ENCODE data around the gene GCK.
A peak's percentile ranks its signal among the peaks of the same experiment; 100 is the strongest.
"Not testable (repeated sequence)": the region's sequence is repeated elsewhere in the genome, so short reads cannot be mapped to it uniquely, and the experiment has no call there.

The GCK gene

DNA sequence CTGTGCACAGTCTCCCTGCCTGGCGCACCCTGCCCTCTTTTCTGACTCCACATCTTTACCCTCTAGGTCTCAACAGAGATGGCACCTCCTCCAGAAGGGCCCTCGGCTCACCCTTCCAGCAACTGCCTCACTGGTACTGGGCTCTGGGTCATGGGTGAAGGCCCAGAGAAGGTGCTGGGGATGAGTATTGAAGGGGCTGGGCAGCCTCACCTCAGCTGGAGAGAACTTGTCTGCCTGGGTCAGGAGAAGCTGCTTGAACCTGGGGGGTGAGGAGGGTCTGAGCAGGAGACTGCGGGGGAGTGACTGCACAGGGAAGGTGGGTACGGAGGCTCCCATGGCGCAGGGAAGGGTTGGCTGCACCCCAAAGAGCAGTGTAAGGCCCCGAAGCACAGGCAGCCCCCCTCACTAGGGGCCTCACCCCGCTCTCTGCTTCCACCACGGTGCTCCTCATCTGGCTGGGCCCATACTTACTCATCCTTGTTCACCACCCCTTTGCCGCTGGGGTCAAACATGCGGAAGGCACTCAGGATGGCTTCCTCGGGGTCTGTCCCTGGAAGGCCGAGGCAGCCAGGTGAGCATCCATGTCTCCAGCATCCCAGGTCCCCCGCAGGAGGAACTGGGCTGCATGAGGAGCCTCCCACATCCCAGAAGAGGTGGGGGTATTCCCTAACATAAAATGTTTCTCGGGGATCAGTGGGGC is 49.8 kb downstream of the GCK start:
- DNase-seq = no peak

DNA sequence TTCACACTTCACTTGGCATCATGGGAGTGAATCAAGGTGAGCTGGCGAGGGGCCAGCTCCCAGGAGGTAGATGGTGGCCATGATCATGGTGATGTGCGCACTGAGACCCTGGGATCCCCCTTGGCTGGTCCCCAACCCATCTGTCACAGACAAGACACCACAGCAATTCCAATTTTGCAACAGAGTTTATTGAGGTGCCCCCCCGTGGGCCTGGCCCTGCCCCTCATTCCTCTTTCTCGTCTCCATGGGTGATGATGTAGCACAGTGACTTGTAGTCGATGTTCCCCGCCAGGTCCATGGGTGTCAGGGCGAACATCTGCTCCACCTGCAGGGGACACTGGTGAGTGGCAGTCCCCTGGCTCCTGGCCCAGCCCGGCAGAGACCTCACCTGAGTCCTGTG is 50.5 kb downstream of the GCK start:
- no peak for DNase-seq

DNA sequence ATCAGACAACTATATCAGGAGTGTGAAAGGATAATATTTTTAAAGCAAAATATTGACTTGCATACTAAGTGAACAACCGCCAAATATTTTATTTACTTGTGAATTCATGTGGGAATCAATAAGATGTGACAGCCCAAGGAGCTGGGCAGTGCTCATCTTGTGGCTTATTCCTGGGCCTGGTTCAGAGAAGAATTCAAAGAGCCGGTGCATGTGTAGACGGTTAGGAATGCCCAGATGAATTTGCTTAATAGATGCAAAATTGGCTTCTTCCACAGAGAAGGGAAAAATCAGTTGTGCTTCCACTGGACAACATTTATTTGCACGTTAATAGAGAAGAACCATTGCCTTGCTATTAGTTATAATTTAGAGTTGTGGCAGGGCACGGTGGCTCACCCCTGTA is 52.5 kb downstream of the GCK start:
- no peak for DNase-seq

DNA sequence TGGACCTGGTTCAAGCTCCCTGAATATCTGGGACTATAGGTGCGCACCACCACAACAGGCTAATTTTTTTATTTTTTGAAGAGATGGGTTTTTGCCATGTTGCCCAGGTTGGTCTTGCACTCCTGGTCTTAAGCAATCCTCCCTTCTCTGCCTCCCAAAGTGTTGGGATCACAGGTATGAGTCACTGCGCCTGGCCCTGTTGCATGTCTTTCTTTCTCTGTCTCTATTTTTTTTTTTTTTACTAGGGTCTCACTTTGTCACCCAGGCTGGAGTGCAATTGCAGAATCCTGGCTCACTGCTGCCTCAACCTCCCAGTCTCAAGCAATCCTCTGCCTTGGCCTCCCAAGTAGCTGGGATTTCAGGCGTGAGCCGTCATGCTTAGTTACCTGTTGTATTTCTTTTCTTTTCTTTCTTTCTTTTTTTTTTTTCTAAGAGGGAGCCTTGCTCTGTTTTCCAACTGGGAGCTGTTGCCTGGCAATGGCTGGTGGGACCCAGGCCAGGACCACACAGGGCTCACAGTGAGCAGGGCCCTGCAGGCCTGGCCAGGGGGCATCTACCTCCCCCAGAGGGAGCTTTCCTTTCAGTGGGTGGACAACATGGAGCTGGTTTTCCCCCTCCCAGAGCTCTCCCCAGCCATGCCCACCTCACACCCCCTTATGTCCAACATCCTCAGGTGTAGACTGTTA is 54.2 kb downstream of the GCK start:
- DNase-seq = no peak

DNA sequence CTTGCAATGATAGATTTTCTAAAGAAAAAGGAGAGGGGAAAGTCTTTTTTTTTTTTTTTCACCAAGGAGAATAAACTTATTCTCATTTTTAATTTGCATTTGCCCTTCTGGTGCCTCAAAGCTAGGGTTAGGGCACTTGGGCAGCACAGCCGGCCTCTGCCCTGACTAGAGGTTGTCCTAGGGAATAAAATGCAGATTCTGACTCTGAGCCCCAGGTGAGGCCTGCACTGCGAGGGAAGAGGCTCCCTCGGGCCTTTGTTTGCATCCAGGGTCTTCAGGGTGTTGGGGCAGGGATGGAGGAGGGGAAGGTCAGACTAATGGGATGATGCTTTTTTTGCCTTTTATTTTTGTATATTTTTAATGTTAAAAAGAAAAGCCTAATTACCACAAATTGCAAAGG is 55.9 kb downstream of the GCK start:
- DNase-seq = no peak

DNA sequence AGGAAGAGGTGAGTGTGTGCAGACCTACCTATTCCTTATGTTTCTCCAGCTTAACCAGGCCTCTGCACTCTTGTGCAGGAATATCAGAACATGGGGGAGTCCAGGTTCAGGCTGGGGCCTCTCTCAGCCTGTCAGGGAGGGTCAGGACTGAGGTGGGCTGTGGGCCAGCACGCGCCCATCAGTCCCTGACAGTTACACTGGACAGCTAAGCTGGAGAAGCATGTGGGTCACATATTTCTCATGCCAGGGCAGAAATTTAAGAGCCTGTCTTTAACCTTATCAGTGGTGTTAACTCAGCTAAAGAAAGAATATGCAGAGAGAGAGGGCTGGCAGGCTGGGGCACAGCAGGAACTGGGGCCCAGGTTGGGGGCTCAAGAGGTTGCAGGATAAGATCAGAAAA is 57.2 kb downstream of the GCK start:
- no peak for DNase-seq

DNA sequence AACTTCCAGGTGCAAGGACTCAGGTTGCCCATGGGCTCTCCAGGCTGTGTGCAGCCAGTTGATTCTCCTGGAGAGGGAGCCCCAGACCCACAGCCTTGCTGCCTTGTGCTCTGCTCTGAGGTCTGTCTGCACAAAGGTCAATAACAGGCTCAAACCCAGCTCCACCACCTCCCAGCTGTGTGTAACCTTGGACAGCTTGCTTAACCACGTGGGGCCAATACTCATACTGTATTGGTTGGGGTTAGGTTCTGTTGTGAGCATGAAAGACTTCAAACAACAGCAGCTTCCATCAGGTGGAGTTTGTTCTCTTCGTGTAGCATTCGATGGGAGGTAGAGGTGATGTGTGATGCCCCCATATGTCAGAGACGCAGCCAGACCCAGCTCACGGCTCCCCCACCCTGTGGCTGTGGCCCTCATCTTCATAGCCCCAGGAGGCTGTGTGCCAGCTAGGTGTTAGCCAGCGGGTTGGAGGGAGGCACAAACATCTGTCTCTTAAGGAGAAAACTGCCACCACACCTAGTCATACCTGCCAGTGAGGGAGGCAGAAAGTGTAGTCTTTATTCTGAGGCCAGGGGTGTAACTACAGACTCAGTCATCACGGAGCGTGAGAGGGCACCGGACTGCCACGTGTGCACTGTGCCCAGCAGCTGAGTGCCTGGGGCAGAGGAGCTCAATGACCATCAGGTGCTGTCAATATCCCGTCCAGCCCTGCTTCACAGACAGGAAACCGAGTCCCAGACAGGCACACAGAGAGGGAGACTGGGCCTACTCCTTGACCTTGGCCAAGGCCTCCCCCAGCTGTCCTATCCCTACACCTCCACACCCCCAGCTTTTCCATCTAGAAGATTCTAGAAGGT is 57.8 kb downstream of the GCK start:
- DNase-seq = no peak

DNA sequence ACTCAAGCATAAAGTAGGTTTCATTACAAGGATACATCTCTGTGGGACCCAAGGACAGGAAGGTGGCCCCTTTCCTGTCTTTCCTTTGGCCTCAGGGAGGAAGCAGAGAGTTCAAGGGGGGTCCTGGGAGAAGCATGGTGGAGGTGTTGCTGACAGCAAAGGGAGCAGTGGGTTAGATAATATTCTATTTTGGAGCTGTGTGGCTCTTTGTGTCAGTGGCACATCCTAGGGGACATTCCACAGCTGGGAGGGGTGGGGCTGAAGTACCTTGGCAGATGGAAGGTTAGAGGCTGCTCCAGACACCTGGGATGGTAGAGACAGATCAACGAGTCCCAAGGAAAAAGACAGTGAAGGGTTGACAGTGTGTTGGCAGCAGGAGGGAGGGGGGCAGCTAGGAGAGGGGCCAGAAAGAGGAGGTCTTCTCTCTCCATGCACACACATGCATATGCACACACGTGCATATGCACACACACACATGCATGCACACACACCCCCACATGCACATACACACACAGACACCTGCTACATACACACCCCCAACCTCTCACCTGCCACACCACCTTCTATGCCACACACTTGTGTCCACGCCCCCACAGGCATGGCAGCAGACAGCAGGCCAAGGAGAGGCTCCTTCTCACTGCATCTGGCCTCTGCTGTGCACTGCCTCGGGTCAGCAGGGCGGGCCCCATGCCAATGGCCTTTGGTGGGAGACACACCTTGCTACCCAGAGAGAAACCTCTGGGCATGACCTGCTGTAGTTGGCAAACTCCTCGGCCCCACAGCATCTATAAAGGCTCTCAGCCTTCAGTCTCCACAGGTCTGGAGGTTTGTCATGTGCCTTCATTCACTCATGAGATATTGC is 60.3 kb downstream of the GCK start:
- DNase-seq = no peak

DNA sequence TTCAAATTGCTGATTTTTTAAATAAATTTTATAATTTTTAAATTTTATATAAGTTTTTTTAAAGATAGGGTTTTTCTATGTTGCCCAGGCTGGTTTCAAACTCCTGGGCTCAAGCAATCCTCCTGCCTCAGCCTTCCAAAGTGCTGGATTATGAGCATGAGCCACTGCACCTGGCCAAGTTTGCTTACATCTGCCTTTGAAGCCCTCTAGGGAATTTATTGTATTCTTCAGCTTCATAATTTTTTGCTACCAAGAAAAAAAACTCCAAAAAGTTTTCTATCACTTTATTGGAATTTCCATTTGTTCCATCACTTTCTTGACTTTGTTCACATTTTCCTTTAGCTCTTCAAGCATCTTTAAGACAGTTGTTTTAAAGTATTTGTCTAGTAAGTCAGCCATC is 62.1 kb downstream of the GCK start:
- no peak for DNase-seq

DNA sequence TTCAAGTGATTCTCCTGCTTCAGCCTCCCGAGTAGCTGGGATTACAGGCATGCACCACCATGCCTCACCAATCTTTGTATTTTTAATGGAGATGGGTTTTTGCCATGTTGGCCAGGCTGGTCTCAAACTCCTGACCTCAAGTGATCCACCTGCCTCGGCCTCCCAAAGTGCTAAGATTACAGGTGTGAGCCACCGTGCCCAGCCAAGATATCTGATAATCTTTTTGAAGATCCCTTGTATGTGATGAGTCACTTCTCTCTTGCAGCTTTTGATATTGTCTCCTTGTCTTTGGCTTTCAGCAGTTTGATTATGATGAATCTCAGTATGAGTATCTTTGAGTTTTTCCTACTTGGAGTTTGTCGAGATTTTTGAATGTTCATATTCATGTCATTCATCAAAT is 62.7 kb downstream of the GCK start:
- not testable (repeated sequence) for DNase-seq

DNA sequence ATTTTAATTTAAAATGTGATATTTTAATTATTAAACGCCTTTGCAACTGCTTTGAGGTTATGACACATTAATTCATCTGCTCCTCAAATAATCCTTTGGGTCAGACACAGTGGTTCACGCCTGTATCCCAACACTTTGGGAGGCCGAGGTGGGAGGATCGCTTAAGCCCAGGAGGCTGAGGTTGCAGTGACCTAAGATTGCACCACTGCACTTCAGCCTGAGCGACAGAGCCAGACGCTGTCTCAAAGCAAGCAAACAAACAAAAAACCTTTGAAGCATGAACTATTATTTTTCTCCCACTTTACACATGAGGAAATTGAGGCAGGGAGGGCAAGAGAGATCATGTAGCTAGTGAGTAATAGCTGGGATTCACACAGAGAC is 64.4 kb downstream of the GCK start:
- no peak for DNase-seq

DNA sequence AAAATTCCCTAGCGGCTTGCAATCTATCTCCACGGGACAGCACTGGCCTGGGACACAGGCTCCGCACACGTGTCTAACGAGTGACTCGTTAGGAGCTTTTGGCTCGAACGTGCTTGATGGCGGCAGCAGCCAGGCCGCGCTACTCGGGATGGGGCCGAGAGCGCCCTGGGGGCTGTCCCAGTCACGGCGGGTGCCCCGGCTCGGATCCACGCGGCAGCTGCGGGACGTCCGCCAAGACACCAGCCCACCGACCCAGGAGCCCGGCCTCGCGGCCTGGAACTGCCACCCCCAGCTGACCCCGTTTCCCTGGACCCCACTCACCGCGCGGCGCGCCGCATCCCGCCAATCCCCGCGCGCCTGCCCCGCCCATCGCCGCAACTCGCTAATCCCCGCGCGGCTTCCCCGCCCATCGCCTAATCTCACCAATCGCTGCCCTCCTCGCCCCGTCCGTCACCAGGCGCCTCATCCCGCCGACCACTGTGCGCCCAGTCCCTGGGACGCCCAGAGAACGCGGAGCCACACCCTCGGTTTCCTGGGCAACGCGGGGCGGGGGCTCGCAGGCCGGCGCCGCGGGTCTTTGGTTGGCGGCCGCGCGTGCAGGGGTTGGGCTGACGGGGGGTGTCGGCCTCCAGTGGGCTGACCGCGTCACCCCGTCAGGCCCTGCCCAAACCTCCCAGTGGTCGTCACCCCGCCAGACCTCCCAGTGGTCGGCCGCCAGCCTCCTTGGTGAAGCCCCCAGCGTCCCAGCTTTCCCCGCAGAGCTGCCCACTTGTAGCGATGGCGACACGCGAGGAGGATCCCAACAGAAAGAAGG is 65.8 kb downstream of the GCK start, which contains the start of gene POLD2:
POLD2 (minus strand) TSS at position 359 of the 814 bp plus-strand sequence. CDS start 1,495 bp downstream, outside the sequence.
- peak; percentile 99 for DNase-seq

DNA sequence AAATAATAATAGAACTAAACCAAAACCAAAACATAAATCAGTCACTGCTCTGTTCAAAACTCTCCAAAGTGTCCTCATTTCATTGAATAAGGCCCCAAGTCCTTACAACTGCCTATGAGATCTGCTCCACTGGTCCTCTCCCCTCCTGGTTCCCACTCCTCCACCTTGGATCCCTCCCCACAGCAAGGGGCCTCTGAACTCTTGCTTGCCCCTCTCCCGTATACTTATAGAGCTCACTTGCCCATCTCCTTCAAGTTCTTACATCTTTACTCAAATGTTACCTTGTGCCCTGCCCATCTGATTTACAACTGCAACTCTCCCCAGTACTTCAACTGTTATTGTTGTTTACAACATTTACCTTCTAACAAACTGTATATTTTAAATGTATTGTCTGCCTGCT is 66.7 kb downstream of the GCK start:
- DNase-seq = no peak

DNA sequence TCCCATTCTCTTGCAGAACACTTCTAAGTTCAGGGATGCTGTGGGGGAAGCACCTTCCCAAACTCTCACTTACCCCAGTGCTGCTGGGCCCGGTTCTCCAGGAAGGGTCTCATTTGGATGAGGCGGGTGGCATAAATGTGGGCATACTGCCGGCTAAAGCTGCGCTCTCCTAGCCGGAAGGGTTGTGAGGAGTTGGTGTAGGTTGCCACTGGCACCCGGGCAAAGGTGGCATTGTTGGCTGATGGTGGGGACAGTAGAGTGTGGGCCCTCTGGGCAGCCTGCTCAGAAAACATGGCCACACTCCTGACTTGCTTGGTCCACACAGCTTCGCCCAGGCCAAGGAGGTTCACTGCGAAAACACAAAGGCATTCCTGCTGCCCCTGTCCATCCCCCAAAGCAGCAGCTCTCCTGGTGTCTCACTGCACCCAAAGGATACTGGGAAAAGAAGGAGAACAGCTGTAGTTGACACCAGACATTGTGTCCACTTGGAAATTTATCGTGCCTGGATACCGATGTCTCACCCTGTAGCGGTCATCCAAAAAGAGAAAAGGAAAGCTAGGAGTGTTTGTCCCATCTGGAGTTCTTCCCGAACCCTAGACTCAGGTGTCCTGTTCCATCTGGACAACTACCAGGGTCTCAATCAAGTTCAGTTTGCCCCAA is 67.3 kb downstream of the GCK start:
- DNase-seq = no peak

DNA sequence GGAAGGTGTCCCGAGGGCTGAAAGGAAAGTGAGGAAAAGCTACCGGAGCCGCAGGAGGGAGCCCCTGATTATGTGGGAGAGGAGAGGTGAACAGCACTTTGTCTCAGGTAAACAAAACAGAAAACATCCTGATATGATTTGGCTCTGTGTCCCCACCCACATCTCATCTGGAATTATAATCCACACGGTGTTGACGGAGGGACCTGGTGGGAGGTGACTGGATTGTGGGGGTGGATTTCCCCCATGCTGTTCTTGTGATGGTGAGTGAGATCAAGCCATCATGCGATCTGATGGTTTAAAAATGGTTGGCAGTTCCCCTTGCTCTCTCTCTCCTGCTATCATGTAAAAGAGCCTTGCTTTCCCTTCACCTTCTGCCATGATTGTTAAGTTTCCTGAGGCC is 68.8 kb downstream of the GCK start:
- no peak for DNase-seq

DNA sequence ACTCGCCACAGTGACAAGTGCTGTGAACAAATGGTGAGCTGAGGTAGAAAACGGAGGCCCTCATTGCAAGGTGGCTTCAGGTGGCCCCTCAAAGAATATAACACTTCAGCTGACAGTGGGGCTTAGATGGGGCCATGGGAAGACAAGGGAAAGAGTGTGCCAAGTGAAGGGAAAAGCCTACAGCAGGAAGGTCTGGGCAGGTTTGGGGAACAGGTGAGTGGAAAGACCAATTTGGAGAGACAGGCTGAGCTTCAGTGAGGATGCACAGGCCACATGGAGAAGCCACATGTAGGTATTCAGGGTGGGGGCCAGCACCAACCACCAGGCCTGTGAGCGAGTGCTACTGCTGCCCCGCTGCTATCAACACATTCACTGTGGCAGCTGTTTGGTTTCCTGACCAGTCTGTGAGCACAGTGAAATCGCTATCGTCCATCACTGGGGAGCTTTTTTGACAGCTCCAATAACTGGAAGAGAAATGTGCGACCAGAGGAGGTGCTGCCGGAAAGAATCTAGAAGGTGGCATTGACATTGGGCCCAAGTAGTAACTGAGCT is 69.3 kb downstream of the GCK start:
- DNase-seq = no peak

DNA sequence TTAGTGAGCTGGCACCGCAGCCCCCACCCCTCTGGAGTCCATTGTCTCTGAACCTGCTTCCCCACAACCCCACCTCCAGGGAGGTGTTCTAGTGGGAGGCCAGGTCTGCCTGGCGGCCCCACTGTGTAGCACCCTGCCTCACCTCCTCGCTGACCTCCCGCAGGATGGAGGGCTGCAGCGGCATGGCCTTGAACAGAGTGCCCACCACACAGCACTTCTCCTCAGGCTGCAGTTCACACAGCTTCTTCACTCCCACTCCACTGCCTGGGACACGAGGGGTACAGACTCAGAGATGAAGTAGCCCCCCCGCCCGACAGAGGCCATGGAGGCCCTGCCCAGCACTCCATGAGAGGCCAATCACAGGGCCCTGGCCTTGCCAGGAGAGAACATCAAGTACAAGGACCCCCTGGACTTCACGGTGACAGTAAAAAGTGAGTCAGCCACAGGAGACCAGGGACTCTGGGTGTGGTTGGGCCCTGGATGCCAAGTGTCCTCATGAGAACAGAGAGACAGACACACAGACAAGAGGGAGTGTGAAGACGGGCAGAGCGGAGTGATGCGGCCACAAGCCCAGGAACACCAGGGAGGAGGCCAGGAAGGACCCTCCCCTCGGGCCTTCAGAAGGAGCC is 71.3 kb downstream of the GCK start:
- no peak for DNase-seq

DNA sequence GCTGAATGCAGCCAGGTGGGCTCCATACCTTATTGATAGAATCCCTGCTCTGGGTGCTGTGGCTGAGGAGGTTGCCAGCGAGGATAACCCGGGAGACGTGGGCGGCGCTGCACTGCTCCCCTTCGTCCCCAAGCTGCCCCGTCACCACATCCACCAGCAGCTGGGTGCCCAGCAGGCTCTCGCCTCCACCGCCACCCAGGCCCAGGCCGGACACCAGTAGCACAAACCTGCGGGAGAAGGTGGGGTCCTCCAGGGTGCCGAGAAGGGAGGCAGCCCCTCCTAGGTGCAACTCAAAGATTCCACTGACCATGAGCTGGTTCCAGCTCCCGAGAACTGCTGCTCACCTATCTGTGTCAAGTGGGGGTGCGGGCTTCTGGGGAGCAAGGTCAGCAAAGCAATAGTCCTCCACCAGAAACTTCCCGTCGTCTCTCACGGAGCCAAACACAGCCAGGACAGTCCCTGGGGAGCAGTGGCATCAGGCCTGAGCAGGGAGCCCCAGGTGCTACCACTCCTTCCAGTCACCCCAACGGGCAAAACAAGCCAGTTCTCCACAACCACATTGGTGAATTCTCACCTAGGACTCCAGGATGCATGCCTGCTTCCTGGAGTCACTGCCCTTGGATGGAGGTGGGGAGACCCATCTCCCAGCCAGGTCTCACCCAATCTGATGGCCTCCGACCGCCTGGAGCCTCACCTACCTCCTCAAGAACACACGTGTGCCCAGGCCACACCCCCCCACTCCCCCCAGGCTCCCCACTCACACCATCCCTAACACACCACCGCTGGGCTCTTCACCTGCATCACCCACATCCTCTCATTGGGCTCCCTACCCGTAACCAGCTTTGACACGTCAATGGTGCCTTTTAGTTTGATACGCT is 72.2 kb downstream of the GCK start:
- no peak for DNase-seq

DNA sequence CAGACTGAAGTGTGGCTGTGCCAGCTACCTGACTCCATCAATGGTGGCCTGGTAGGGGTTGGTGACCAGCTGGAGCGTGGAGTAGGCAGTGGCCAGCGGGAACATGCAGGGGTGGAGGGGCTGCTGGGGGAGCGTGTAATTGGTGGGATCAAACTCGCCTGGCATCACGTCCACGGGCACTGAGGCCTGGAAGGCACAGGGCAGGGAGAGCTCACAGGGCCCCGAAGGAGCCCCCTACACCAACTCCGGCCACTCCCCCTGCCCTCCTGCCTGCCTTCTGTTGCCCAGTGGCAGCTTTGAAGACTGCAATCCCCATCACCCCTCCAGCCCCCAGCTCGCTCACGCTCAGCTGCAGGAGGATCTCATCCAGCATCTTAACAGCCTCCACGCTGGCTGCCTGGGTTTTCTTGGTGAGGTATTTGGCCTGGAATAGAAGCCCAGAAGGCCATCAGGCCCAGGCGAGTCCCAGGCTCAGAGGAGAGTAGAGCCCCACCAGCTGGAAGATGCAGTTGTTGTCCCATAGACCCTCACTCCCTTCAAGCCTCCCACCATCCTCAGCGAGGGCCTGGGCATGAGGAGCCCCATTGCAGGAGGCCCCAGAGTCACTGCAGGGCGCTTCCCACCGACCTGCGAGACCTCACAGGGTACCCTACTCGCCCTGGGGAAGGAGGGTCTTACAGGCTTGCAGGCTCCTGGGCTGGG is 73.0 kb downstream of the GCK start:
- no peak for DNase-seq
